ENCODE data around the gene IZUMO2.

- TF ChIP-seq CTCF (optimal IDR thresholded peaks at IDR 0.05 in 1 of 3, IDR thresholded peaks at IDR 0.05 in 1 of 3, conservative IDR thresholded peaks at IDR 0.05 in 1 of 3; ENCODE audit: extremely low read depth in 1 of 3, insufficient read depth in 2 of 3, low read length in 3 of 3) = no peak
- no peak for TF ChIP-seq EZH2 (IDR thresholded peaks at IDR 0.05; ENCODE audit: low read length)
Observed at GRCh38 chr19:50204081-50204428, 41.0 kb upstream of the IZUMO2 start.

Measured in keratinocyte (primary cell).